HG03135 (cell line): ENCODE data around the gene ECPAS.
"Not testable (repeated sequence)": the region's sequence is repeated elsewhere in the genome, so short reads cannot be mapped to it uniquely, and the experiment has no call there.

Source experiments
- ATAC-seq: cut with Tn5 transposase; IDR thresholded peaks from one replicate; pipeline ENCODE4 v1.9.1; 2021; ENCODE audit warnings: mild to moderate bottlenecking, moderate library complexity; ENCODE audit not compliant: unreplicated experiment

The ECPAS gene, protein sequence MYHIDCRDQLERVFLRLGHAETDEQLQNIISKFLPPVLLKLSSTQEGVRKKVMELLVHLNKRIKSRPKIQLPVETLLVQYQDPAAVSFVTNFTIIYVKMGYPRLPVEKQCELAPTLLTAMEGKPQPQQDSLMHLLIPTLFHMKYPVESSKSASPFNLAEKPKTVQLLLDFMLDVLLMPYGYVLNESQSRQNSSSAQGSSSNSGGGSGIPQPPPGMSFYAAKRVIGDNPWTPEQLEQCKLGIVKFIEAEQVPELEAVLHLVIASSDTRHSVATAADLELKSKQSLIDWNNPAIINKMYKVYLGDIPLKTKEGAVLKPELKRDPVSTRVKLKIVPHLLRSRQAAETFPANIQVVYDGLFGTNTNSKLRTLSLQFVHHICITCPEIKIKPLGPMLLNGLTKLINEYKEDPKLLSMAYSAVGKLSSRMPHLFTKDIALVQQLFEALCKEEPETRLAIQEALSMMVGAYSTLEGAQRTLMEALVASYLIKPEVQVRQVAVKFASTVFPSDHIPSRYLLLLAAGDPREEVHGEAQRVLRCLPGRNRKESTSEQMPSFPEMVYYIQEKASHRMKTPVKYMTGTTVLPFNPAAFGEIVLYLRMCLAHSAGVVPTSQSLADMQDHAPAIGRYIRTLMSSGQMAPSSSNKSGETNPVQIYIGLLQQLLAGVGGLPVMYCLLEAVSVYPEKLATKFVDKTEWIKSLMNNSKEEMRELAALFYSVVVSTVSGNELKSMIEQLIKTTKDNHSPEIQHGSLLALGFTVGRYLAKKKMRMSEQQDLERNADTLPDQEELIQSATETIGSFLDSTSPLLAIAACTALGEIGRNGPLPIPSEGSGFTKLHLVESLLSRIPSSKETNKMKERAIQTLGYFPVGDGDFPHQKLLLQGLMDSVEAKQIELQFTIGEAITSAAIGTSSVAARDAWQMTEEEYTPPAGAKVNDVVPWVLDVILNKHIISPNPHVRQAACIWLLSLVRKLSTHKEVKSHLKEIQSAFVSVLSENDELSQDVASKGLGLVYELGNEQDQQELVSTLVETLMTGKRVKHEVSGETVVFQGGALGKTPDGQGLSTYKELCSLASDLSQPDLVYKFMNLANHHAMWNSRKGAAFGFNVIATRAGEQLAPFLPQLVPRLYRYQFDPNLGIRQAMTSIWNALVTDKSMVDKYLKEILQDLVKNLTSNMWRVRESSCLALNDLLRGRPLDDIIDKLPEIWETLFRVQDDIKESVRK (N-terminal part only)

DNA sequence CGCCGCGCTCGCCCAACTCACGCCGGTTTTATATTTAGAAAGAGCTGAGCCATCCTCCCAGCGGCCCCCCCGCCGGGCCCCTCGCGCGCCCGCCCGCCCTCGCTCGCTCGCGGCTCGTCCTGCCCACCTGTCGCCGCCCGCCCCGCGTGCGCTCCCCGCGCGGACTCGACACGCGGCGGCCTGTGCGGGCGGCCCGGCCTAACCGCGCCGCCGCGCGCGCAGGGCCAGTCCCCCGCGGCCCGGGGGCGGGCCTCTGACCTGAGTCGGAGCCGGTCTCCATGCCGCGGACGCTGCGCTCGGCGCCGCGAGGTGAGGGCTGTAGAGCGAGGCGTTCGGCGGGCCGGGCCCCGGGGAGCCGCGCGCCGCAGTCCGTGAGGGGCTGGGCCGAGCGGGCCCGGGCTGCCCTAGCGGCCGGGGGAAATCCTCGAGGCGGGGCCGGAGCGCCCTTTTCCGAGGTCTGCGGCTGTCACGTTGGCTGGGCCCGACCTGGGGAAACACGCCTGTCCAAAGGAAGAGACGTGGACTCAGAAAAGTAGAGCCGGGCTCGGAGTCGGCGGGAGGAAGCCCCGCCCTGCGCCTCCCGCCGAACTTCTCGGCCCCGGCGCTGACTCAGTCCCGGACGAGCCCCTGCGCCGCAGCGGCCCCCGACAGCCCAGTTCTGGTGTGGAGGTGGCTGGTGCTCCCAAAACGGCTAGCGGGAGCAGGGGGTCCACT, at the start of gene ECPAS:
ECPAS (minus strand) TSS at position 526 of the 714 bp plus-strand sequence. CDS start 11,465 bp downstream, outside the sequence.
- peak; percentile 61 for ATAC-seq

GRCh38 chr9:111533099-111533790, 49.1 kb upstream of the ECPAS start:
- ATAC-seq = no peak

DNA sequence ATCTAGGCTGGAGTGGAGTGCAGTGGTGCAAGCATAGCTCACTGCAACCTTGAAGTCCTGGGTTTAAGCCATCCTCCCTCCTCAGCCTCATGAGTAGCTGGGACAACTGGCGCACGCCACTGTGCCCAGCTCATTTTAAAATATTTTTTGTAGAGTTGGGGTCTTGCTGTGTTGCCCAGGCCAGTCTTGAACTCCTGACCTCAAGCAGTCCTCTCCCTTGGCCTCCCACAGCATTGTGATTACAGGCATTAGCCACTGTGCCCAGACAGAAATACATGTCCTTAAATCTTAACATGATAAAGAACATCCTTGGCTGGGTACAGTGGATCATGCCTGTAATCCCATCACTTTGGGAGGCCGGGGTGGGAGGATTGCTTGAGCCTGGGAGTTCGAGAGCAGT, 47.5 kb upstream of the ECPAS start:
- ATAC-seq = no peak

- ATAC-seq = no peak
Measured at GRCh38 chr9:111529787-111530186, 45.6 kb upstream of the ECPAS start.

DNA sequence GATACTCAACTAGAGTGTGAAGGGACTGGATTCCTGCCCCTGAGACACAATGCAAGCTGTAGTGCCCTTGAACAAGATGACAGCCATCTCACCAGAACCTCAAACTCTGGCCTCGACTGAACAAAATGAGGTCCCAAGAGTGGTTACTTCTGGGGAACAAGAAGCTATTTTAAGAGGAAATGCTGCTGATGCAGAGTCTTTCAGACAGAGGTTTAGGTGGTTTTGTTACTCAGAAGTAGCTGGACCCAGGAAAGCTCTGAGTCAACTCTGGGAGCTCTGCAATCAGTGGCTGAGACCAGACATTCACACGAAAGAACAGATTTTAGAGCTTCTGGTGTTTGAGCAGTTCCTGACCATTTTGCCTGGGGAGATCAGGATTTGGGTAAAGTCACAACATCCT, 43.2 kb upstream of the ECPAS start:
- no peak for ATAC-seq

GRCh38 chr9:111525056-111525977, 41.1 kb upstream of the ECPAS start, which contains the start of gene ZNF483:
TSS of gene ZNF483 (plus strand) at chr9:111525179. CDS start at chr9:111527396, 2,217 bp downstream.
- no peak for ATAC-seq

- ATAC-seq = no peak
Measured at GRCh38 chr9:111524731-111525055, 40.5 kb upstream of the ECPAS start.

GRCh38 chr9:111516061-111516465, 31.9 kb upstream of the ECPAS start:
- ATAC-seq = no peak

GRCh38 chr9:111514967-111515366, 30.8 kb upstream of the ECPAS start:
- ATAC-seq = no peak

DNA sequence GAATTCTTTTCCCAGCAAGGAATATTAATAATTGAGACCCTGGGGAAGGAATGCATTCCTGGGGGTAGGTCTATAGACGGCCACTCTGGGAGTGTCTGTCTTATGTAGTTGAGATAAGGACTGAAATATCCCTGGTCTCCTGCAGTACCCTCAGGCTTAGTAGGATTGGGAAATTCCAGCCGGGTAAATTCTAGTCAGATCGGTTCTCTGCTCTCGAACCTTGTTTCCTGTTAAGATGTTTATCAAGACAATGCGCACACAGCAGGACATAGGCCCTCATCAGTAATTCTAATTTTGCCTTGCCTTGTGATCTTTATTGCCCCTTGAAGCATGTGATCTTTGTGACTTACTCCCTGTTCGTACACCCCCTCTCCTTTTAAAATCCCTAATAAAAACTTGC, 27.4 kb upstream of the ECPAS start:
- ATAC-seq = not testable (repeated sequence)

- ATAC-seq = no peak
Measured at GRCh38 chr9:111502506-111502905, 18.3 kb upstream of the ECPAS start.

DNA sequence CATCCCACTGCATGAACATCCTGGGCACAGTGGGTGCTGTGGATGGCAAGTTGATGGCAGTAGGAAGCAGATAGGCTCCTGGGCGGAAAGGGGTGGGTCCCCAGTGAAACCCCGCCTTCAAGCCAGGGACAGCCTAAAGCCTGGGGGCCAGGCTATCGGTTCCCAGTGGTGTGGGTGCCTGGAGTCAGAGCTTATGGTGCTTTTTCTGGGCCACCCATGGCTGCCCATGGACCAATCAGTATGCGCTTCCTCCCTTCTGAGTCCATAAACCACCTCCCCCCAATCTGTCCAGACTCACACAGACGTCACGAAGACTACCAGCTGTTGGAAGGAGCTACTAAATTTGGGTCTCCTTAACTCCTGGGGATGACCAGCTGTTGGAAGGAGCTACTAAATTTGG, 17.5 kb upstream of the ECPAS start:
- no peak for ATAC-seq

DNA sequence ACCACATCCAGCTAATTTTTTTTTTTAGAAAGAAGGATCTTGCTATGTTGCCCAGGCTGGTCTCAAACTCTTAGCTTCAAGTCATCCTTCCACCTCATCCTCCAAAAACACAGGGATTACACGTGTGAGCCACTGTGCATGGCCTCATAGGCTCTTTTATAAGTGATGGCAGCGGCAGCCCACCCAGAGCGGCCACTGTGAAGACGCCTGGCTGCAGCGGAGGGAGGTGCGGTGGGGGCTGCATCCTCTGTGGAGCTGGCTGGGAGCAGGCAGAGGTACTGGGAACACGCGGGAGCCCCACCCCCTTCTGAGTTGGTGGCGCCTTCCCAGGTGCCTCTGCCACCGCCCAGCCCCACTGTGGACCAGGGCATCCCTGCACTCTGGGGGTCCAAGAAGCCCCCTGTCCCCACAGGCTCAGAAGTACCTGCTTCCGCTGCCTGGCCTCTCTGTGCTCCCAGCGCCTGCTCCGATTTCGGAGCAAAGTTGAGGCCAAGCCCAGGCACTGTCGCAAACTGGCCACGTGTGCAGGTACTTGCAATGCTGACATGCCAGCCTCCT, 16.9 kb upstream of the ECPAS start:
- ATAC-seq = no peak

DNA sequence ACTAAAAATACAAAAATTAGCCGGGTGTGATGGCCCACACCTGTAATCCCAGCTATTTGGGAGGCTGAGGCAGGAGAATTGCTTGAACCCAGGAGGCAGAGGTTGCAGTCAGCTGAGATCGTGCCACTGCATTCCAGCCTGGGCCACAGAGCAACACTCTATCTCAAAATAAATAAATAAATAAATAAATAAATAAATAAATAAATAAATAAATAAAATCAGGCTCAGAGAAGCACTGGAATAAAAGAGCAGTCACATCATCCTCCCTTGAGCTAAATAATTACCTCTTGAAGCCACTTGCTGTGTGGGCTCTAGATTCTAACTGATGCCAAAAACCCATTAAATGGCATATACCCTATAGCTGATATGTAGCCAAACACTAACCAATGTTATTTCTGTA, 13.0 kb upstream of the ECPAS start:
- ATAC-seq = not testable (repeated sequence)

DNA sequence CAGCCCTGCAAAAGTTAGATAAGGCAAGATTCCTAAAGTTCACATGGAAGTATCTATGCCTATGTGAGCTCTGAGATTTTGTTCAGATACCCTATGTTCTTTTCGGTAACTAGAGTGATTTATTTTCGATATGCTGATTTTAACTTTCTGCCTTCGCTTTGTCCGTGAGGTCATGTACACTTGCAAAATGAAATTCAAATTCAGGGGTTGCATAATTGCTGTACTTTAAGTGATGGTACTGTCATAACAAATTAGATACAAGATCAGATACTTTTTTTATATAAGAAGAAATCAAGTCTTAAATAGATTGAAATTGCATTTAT, 350 bp upstream of the ECPAS start:
- ATAC-seq = peak; percentile 2

- ATAC-seq = peak; percentile 32
Measured at GRCh38 chr9:111483439-111483857, 735 bp downstream of the ECPAS start.

DNA sequence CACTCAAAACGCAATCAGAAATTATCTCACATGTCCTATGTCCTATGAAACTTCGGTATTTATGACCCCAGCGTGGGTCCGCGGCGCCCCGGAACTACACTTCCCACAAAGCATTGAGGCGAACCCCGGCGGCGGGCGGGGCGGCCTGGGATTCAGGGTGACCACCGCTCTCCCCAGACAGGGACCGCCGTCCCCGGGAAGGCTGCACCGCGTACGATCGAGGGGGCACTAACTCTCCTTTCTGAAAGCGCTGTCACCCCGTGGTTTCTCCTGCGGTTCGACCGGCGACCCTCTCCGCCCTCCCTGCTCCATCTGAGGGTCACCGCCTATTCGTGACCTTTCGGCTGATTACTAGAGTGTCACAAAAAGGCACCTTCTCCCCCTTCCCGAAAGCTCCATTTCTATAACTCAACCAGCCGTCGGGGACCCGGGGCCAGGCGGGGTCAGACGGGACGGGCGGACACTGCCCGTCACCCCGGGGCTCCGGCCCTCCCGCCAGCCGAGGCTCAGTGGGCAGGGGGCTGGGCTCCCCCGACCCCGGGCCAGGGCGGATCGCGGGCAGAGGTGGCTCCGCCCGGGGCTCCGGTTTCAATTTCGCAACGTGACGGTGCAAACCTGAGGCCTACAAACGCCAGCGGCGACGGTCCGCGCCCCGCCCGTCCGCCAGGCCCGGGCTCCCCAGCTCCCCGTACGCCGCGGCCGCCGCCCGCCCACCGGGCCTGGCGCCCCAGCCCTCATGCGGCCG, 1.3 kb downstream of the ECPAS start:
- ATAC-seq = peak; percentile 70
